Neural progenitor cell (in vitro differentiated cells): ENCODE measurements around the gene C3orf70. TPM values are rescaled to one million over a fixed set of nuclear protein-coding genes. Genes with fewer than 3 reads are reported as not detected.

Experiments
- DNase-seq: peaks from one replicate; pipeline ENCODE4 v3.0.0-alpha.2; 2016; ENCODE audit warnings: low spot score
- H2AFZ ChIP-seq: fragments of 200-600 bp; sonication (generic); replicated peaks from 2 replicates; pipeline ENCODE4 v1.6.1; 2016; ENCODE audit warnings: antibody characterized with exemption
- H3F3A ChIP-seq: fragments of 200-600 bp; sonication (generic); 2 replicates; pipeline ENCODE4 v1.6.1; 2016; ENCODE audit warnings: antibody characterized with exemption, low read depth
- H3K27ac ChIP-seq: fragments of 200-600 bp; sonication (generic); 2 replicates; pipeline ENCODE4 v1.5.1; 2016; ENCODE audit warnings: mild to moderate bottlenecking
- H3K27me3 ChIP-seq: fragments of 200-600 bp; sonication (generic); 2 replicates; pipeline ENCODE4 v1.6.1; 2016; ENCODE audit warnings: mild to moderate bottlenecking, moderate library complexity
- H3K36me3 ChIP-seq: fragments of 200-600 bp; sonication (generic); 2 replicates; pipeline ENCODE4 v1.5.1; 2016
- H3K4me1 ChIP-seq: fragments of 200-600 bp; sonication (generic); 2 replicates; pipeline ENCODE4 v1.6.1; 2016; ENCODE audit warnings: mixed run types
- H3K4me2 ChIP-seq: fragments of 200-600 bp; sonication (generic); 2 replicates; pipeline ENCODE4 v1.6.1; 2016
- H3K4me3 ChIP-seq: fragments of 200-600 bp; sonication (generic); 2 replicates; pipeline ENCODE4 v1.5.1; 2016
- H3K79me2 ChIP-seq: fragments of 200-600 bp; sonication (generic); 2 replicates; pipeline ENCODE4 v1.6.1; 2016; ENCODE audit warnings: low read depth
- H3K9ac ChIP-seq: fragments of 200-600 bp; sonication (generic); 2 replicates; pipeline ENCODE4 v1.6.1; 2016
- H3K9me3 ChIP-seq: fragments of 200-600 bp; sonication (generic); 2 replicates; pipeline ENCODE4 v1.5.1; 2016; ENCODE audit warnings: low read depth
- H4K20me1 ChIP-seq: fragments of 200-600 bp; sonication (generic); 2 replicates; pipeline ENCODE4 v1.6.1; 2016; ENCODE audit warnings: low read depth
- H3K27ac Mint-ChIP-seq: 3 replicates; pipeline ENCODE4 v1.8.0; 2021; ENCODE audit warnings: mixed read lengths
- H3K27me3 Mint-ChIP-seq: 2 replicates; pipeline ENCODE4 v1.8.0; 2022; ENCODE audit warnings: low read depth, mild to moderate bottlenecking, inconsistent platforms, moderate library complexity, mixed read lengths; ENCODE audit not compliant: insufficient read depth
- H3K36me3 Mint-ChIP-seq: 3 replicates; pipeline ENCODE4 v1.8.0; 2021; ENCODE audit warnings: mixed read lengths
- H3K4me1 Mint-ChIP-seq: 3 replicates; pipeline ENCODE4 v1.8.0; 2021; ENCODE audit warnings: mixed read lengths
- H3K4me3 Mint-ChIP-seq: 3 replicates; pipeline ENCODE4 v1.8.0; 2021; ENCODE audit warnings: mild to moderate bottlenecking, moderate library complexity, mixed read lengths
- H3K9me3 Mint-ChIP-seq: 3 replicates; pipeline ENCODE4 v1.8.0; 2020; ENCODE audit warnings: mixed read lengths
- CTCF ChIP-seq: fragments of 200-600 bp; sonication (generic); IDR thresholded peaks from 2 replicates; pipeline ENCODE4 v1.5.1; 2017; ENCODE audit warnings: antibody characterized with exemption, mild to moderate bottlenecking
- EZH2 ChIP-seq: fragments of 200-600 bp; sonication (generic); IDR thresholded peaks from 2 replicates; pipeline ENCODE4 v1.6.1; 2017; ENCODE audit warnings: antibody characterized with exemption, mild to moderate bottlenecking, moderate library complexity
- EZH2phosphoT487 ChIP-seq: fragments of 200-600 bp; sonication (generic); IDR thresholded peaks from 2 replicates; pipeline ENCODE4 v1.6.1; 2017; ENCODE audit warnings: antibody characterized with exemption
- total RNA-seq: library from RNA; depleted of rRNA; stranded (reverse); fragments of >200 nt; gene quantifications from 2 replicates; pipeline ENCODE4 v1.2.3, GENCODE V29; 2015; ENCODE audit warnings: low replicate concordance

The C3orf70 gene
- total RNA-seq, 1 donor from 2014 or later = 4.8 TPM

GRCh38 chr3:185153861-185154629, 1.2 kb upstream of the C3orf70 start:
- Histone ChIP-seq H3K9me3 (no peaks in the 10 kb centered on the region), H3K36me3 (no peaks in the 10 kb centered on the region), H3K27ac (no peak overlapping the region), H4K20me1 (no peaks in the 10 kb centered on the region), H3K4me3 (peak overlapping the region; percentile 58), H3K79me2 (no peaks in the 10 kb centered on the region), H3K4me1 (peaks cover 24% of the 10 kb centered on the region), H2AFZ (peak overlapping the region; percentile 92), H3F3A (peaks cover 37% of the 10 kb centered on the region), H3K27me3 (peaks cover 46% of the 10 kb centered on the region), H3K4me2 (peak overlapping the region; percentile 86), H3K9ac (no peak overlapping the region)
- Mint-ChIP-seq H3K36me3 (no peaks in the 10 kb centered on the region), H3K27me3 (peaks cover 6% of the 10 kb centered on the region), H3K27ac (no peak overlapping the region), H3K4me3 (no peak overlapping the region), H3K4me1 (peaks cover 3% of the 10 kb centered on the region), H3K9me3 (no peaks in the 10 kb centered on the region)
- TF ChIP-seq EZH2 = no peak
- TF ChIP-seq CTCF = no peak
- TF ChIP-seq EZH2phosphoT487 = no peak
- peak; percentile 38 for DNase-seq

- peaks cover 48% of the 10 kb centered on the region for H3K27me3 ChIP-seq
- no peak overlapping the region for H3K27ac ChIP-seq
- peaks cover 37% of the 10 kb centered on the region for H3F3A ChIP-seq
- no peaks in the 10 kb centered on the region for H3K36me3 ChIP-seq
- H3K36me3 Mint-ChIP-seq = no peaks in the 10 kb centered on the region
- no peaks in the 10 kb centered on the region for H4K20me1 ChIP-seq
- H3K4me1 ChIP-seq = peaks cover 24% of the 10 kb centered on the region
- no peaks in the 10 kb centered on the region for H3K79me2 ChIP-seq
- H3K4me3 ChIP-seq = peak overlapping the region; percentile 58
- H3K4me3 Mint-ChIP-seq = peak overlapping the region; percentile 86
- H3K9ac ChIP-seq = no peak overlapping the region
- DNase-seq = peak; percentile 61
- H3K4me2 ChIP-seq = peak overlapping the region; percentile 86
- no peak for TF ChIP-seq EZH2
- TF ChIP-seq CTCF = no peak
- TF ChIP-seq EZH2phosphoT487 = no peak
- peaks cover 6% of the 10 kb centered on the region for H3K27me3 Mint-ChIP-seq
- H2AFZ ChIP-seq = peak overlapping the region; percentile 92
- H3K4me1 Mint-ChIP-seq = peaks cover 3% of the 10 kb centered on the region
- H3K9me3 ChIP-seq = no peaks in the 10 kb centered on the region
- peak overlapping the region; percentile 68 for H3K27ac Mint-ChIP-seq
- no peaks in the 10 kb centered on the region for H3K9me3 Mint-ChIP-seq
Measured at GRCh38 chr3:185153171-185153771, 411 bp upstream of the C3orf70 start.

GRCh38 chr3:185151964-185152409, 873 bp downstream of the C3orf70 start:
- Histone ChIP-seq H3F3A (peaks cover 37% of the 10 kb centered on the region), H2AFZ (peak overlapping the region; percentile 89), H4K20me1 (no peaks in the 10 kb centered on the region), H3K79me2 (no peaks in the 10 kb centered on the region), H3K4me1 (peaks cover 24% of the 10 kb centered on the region), H3K27me3 (peaks cover 55% of the 10 kb centered on the region), H3K27ac (no peak overlapping the region), H3K4me3 (peak overlapping the region; percentile 58), H3K9me3 (no peaks in the 10 kb centered on the region), H3K36me3 (no peaks in the 10 kb centered on the region), H3K4me2 (peak overlapping the region; percentile 86), H3K9ac (no peak overlapping the region)
- Mint-ChIP-seq H3K27me3 (peaks cover 6% of the 10 kb centered on the region), H3K4me3 (peak overlapping the region; percentile 91), H3K27ac (no peak overlapping the region), H3K36me3 (no peaks in the 10 kb centered on the region), H3K9me3 (no peaks in the 10 kb centered on the region), H3K4me1 (peaks cover 3% of the 10 kb centered on the region)
- TF ChIP-seq EZH2phosphoT487 (no peak), CTCF (no peak), EZH2 (no peak)
- no peak for DNase-seq
